Left ventricle myocardium inferior (tissue), 1 donor: Measurements from ENCODE around the gene ABCC6. TPM values are rescaled to one million over a fixed set of nuclear protein-coding genes. Genes with fewer than 3 reads are reported as not detected.

ENCODE experiments used
- DNase-seq: peaks from one replicate; pipeline ENCODE4 v3.0.0-alpha.2; 2020
- H3K27ac ChIP-seq: fragments of 200-600 bp; replicated peaks from 2 replicates; pipeline ENCODE4 v1.8.0; 2021
- H3K27me3 ChIP-seq: fragments of 200-600 bp; 2 replicates; pipeline ENCODE4 v1.8.0; 2021; ENCODE audit warnings: low read depth
- H3K36me3 ChIP-seq: fragments of 200-600 bp; 2 replicates; pipeline ENCODE4 v1.8.0; 2021
- H3K4me1 ChIP-seq: fragments of 200-600 bp; 2 replicates; pipeline ENCODE4 v1.8.0; 2021
- H3K4me3 ChIP-seq: fragments of 200-600 bp; 2 replicates; pipeline ENCODE4 v1.8.0; 2021; ENCODE audit warnings: mild to moderate bottlenecking, moderate library complexity
- H3K9me3 ChIP-seq: fragments of 200-600 bp; replicated peaks from 2 replicates; pipeline ENCODE4 v1.8.0; 2021
- CTCF ChIP-seq: fragments of 200-600 bp; IDR thresholded peaks from 2 replicates; pipeline ENCODE4 v1.8.0; 2021; ENCODE audit warnings: antibody characterized with exemption, mild to moderate bottlenecking, borderline replicate concordance
- intact Hi-C: fragments of 100-400 bp; cut with micrococcal nuclease; formaldehyde crosslinking; loops from one replicate; pipeline ENCODE4 v1.11.0; 2022
- total RNA-seq: library from RNA; stranded (reverse); fragmentation: NEBNext Ultra II Directional; extraction: Animal tissue kit (Norgen Biotek cat#: 25700); gene quantifications from one replicate; pipeline ENCODE4 v1.2.1, GENCODE V29; 2021
- donor health status: DM: no; HTN: yes; CAD: no; lungs with severe emphysema.

Gene ABCC6
- total RNA-seq, 1 donor from 2014 or later, result 1.2 TPM

GRCh38 chr16:16136588-16136987, 86.7 kb downstream of the ABCC6 start:
- TF ChIP-seq CTCF, result no peak
- H3K9me3 ChIP-seq, result no peaks in the 10 kb centered on the region
- H3K27ac ChIP-seq, result no peak overlapping the region
- no peak overlapping the region for H3K4me3 ChIP-seq
- H3K27me3 ChIP-seq, result no peaks in the 10 kb centered on the region
- peaks cover 97% of the 10 kb centered on the region for H3K36me3 ChIP-seq
- intact Hi-C loops, result no loop called here
- H3K4me1 ChIP-seq, result no peaks in the 10 kb centered on the region
- DNase-seq, result no peak

GRCh38 chr16:16133943-16134604, 89.2 kb downstream of the ABCC6 start:
- intact Hi-C loops, result no loop called here
- no peaks in the 10 kb centered on the region for H3K4me1 ChIP-seq
- no peak for DNase-seq
- no peak overlapping the region for H3K4me3 ChIP-seq
- H3K27me3 ChIP-seq, result no peaks in the 10 kb centered on the region
- H3K9me3 ChIP-seq, result no peaks in the 10 kb centered on the region
- TF ChIP-seq CTCF, result no peak
- peaks cover 96% of the 10 kb centered on the region for H3K36me3 ChIP-seq
- no peak overlapping the region for H3K27ac ChIP-seq

GRCh38 chr16:16131659-16132058, 91.6 kb downstream of the ABCC6 start:
- Histone ChIP-seq H3K27me3 (no peaks in the 10 kb centered on the region), H3K4me1 (no peaks in the 10 kb centered on the region), H3K36me3 (peaks cover 87% of the 10 kb centered on the region), H3K4me3 (no peak overlapping the region), H3K27ac (no peak overlapping the region), H3K9me3 (no peaks in the 10 kb centered on the region)
- DNase-seq, result no peak
- no peak for TF ChIP-seq CTCF
- intact Hi-C loops, result no loop called here

- DNase-seq, result no peak
- Histone ChIP-seq H3K36me3 (peaks cover 85% of the 10 kb centered on the region), H3K9me3 (no peaks in the 10 kb centered on the region), H3K4me3 (no peak overlapping the region), H3K27me3 (no peaks in the 10 kb centered on the region), H3K4me1 (no peaks in the 10 kb centered on the region), H3K27ac (no peak overlapping the region)
- intact Hi-C loops, result no loop called here
- TF ChIP-seq CTCF, result no peak
Measured at GRCh38 chr16:16131204-16131603, 92.1 kb downstream of the ABCC6 start.

GRCh38 chr16:16127469-16128116, 95.7 kb downstream of the ABCC6 start:
- intact Hi-C loops, result loop anchor here (5.0 kb wide), 1 partner anchor 255 kb away; no protein-coding TSS in a partner anchor
- Histone ChIP-seq H3K4me3 (no peak overlapping the region), H3K27ac (no peak overlapping the region), H3K27me3 (no peaks in the 10 kb centered on the region), H3K36me3 (peaks cover 86% of the 10 kb centered on the region), H3K9me3 (peaks cover 12% of the 10 kb centered on the region), H3K4me1 (no peaks in the 10 kb centered on the region)
- DNase-seq, result peak; percentile 53
- TF ChIP-seq CTCF, result peak; percentile 93
